Activated T-cell treated with anti-CD3 and anti-CD28 coated beads for 4 hours (primary cell): Measurements from ENCODE around the gene LAMTOR5.
"Not testable (repeated sequence)": the region's sequence is repeated elsewhere in the genome, so short reads cannot be mapped to it uniquely, and the experiment has no call there.

Experiments
- DNase-seq: peaks from one replicate; pipeline ENCODE4 v3.0.0-alpha.2; 2020

LAMTOR5 gene

GRCh38 chr1:110407260-110408210 lies at the start of gene LAMTOR5:
LAMTOR5 (minus strand) TSS chr1:110407694; CDS start chr1:110407620, 74 bp downstream.
- peak; percentile 89 for DNase-seq

DNA sequence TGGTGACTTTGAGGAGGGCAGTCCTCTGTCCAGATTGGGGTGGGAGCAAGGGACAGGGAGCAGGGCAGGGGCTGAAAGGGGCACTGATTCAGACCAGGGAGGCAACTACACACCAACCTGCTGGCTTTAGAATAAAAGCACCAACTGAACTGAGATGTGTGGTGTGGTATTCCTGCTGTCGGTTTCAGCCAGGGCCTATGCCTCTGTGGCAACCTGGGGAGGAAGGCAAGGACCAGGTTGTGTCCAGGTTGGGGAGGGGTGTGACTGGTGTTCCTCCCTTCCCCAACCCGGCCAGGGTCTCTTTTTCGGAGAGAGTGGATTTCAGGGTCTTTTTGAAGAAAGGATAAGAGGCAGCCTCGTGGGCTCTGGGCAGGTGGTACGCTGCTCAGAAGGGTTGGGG lies 49.7 kb upstream of the LAMTOR5 start:
- DNase-seq: no peak

- DNase-seq: no peak
Observed at GRCh38 chr1:110455151-110455550, 47.7 kb upstream of the LAMTOR5 start.

- no peak for DNase-seq
Observed at GRCh38 chr1:110454328-110454727, 46.8 kb upstream of the LAMTOR5 start.

GRCh38 chr1:110453829-110454228 lies 46.3 kb upstream of the LAMTOR5 start:
- DNase-seq: no peak

DNA sequence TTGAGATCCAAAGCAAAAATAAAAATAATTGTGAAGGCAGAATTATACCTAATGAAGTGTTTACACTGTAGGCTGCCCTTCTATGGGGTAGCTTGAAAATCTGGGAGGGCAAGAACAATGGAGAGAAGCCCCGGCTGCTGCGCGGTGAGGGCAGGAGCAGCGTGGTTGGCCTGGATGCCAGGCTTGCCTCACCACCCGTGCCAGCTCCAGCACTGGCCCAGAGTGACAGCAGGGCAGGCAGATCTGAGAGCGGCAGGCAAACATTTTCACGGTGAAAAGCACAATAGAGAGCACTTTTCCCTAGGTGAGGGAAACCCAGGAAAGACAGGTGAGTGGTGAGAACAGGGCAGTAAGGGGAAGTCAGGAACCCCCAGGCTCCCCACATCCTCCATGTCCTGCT lies 44.8 kb upstream of the LAMTOR5 start:
- DNase-seq: no peak

DNA sequence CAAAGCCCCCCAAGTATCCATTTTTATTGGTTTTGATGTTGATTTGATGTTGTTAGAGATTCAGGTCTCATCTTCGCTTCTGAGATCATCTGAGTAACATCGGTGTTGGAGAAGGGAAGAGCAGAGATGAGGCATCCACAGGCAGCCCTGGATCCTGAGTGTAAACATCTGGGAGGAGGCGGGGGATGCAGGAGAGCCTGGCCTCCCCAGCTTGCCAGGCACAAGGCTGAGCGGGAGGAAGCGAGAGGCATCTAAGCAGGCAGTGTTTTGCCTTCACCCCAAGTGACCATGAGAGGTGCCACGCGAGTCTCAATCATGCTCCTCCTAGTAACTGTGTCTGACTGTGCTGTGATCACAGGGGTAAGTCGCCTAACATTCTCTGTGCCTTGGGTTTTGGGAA lies 43.4 kb upstream of the LAMTOR5 start, which contains the start of gene PROK1:
Gene PROK1, plus strand, starts transcription at position 221 of the 400 bp plus-strand sequence. Its CDS starts 68 bp downstream, at position 289.
- no peak for DNase-seq

GRCh38 chr1:110449661-110450651 lies 42.5 kb upstream of the LAMTOR5 start:
- no peak for DNase-seq

- DNase-seq: no peak
Observed at GRCh38 chr1:110444561-110444960, 37.1 kb upstream of the LAMTOR5 start.

- DNase-seq: no peak
Observed at GRCh38 chr1:110443451-110443850, 36.0 kb upstream of the LAMTOR5 start.

DNA sequence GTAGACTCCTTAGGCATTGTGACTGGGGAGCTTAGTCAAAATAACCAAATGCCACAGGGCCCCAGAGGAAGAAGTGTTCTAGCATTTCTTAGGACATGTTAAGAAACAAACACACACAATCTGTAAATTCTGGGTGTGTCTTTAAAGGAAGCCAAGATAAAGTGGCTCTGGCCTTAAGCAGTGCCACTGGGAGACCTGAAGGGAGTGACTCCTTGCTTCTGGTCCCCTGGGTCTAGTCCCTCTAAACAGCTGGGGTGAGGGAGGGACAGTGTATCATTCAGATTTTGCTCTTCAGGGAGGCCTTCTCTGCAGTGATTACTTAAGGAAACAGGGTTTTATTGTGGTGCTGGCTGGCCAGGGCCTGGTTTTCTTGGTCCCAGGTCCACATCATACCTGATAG lies 34.4 kb upstream of the LAMTOR5 start:
- DNase-seq: no peak

GRCh38 chr1:110440877-110441276 lies 33.4 kb upstream of the LAMTOR5 start:
- no peak for DNase-seq

GRCh38 chr1:110439873-110440272 lies 32.4 kb upstream of the LAMTOR5 start:
- not testable (repeated sequence) for DNase-seq

- DNase-seq: no peak
Observed at GRCh38 chr1:110438893-110439292, 31.4 kb upstream of the LAMTOR5 start.

- DNase-seq: not testable (repeated sequence)
Observed at GRCh38 chr1:110437645-110438299, 30.3 kb upstream of the LAMTOR5 start.

- DNase-seq: no peak
Observed at GRCh38 chr1:110436635-110437034, 29.1 kb upstream of the LAMTOR5 start.

- no peak for DNase-seq
Observed at GRCh38 chr1:110434946-110435345, 27.5 kb upstream of the LAMTOR5 start.

GRCh38 chr1:110433803-110434202 lies 26.3 kb upstream of the LAMTOR5 start:
- DNase-seq: no peak

GRCh38 chr1:110433213-110433612 lies 25.7 kb upstream of the LAMTOR5 start:
- no peak for DNase-seq

DNA sequence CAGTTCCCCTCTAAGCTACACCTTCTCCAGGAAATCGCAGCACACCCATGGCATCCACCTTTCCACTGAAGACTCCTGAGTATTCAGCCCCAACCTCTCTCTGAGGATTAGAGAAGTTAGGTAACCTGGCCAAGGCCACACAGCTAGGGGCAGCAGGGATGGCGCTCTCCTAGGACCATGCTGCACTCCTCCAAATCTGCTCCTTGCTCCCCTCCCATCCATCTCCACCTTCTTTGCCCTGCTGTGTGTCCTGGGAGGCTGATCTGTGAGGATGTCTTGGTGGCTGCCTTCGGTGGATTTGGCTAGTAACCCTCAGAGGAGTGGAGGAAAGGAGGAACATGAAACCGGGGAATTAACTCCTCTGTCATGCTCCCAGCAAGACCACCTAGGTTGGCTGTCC lies 23.4 kb upstream of the LAMTOR5 start:
- DNase-seq: no peak

DNA sequence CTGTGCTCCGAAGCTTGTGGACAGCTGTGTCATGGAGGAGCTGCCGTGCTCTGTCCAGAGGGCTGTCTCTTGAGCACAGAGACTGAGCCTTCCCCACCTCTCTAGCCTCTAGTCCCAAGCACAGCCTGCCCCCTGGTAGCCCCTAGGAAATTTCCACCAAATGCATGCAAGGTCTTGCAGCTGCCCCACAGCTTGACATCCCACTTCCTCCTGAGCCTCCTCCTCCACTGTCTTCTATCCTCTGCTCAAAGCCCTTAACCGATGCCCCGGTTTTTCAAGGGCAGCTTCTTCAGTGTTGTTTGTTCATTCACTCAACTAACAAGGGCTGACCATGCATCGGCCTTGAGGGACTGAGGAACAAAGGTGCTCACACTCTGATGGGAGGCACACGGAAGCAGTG lies 22.9 kb upstream of the LAMTOR5 start:
- no peak for DNase-seq

GRCh38 chr1:110428946-110429345 lies 21.5 kb upstream of the LAMTOR5 start:
- no peak for DNase-seq

DNA sequence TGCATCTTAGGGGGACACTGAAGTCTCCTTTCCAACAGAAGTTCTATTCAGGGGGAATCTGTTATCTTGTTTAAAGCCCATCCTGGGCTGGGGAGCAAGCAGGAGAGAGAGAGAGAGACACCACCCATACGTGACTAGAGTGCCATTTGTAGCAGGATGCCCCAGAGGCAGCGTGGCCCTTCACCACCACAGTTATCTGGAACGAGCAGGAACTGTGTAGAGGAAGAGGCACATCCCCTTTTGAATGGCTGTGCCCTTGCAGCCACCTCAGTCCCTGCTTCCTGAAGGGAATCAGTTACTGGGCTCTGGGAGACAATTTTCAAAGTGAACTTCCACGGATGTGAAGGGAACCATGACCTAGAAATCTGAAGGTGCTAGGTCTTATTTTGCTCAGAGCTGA lies 19.4 kb upstream of the LAMTOR5 start:
- DNase-seq: no peak
